HG02571 (cell line): ENCODE results near the gene PLCL1.

Experiments
- ATAC-seq: cut with Tn5 transposase; IDR thresholded peaks from one replicate; pipeline ENCODE4 v1.9.1; 2021; ENCODE audit warnings: mild to moderate bottlenecking, moderate library complexity; ENCODE audit not compliant: unreplicated experiment

Gene PLCL1

GRCh38 chr2:197852108-197852507 is 47.7 kb downstream of the PLCL1 start:
- no peak for ATAC-seq

- ATAC-seq = no peak
Observed at GRCh38 chr2:197853549-197853948, 49.2 kb downstream of the PLCL1 start.

- no peak for ATAC-seq
Observed at GRCh38 chr2:197857476-197858107, 53.2 kb downstream of the PLCL1 start.

- no peak for ATAC-seq
Observed at GRCh38 chr2:197858607-197859140, 54.3 kb downstream of the PLCL1 start.

GRCh38 chr2:197862246-197862955 is 58.0 kb downstream of the PLCL1 start:
- ATAC-seq = no peak

- no peak for ATAC-seq
Observed at GRCh38 chr2:197863744-197864143, 59.4 kb downstream of the PLCL1 start.

- no peak for ATAC-seq
Observed at GRCh38 chr2:197866455-197866854, 62.1 kb downstream of the PLCL1 start.

- no peak for ATAC-seq
Observed at GRCh38 chr2:197867033-197867432, 62.6 kb downstream of the PLCL1 start.

- no peak for ATAC-seq
Observed at GRCh38 chr2:197867624-197868023, 63.2 kb downstream of the PLCL1 start.

- no peak for ATAC-seq
Observed at GRCh38 chr2:197868206-197868605, 63.8 kb downstream of the PLCL1 start.

GRCh38 chr2:197869041-197869440 is 64.6 kb downstream of the PLCL1 start:
- no peak for ATAC-seq

- no peak for ATAC-seq
Observed at GRCh38 chr2:197869501-197870111, 65.2 kb downstream of the PLCL1 start.

- no peak for ATAC-seq
Observed at GRCh38 chr2:197870137-197870536, 65.7 kb downstream of the PLCL1 start.

GRCh38 chr2:197871780-197872456 is 67.5 kb downstream of the PLCL1 start:
- no peak for ATAC-seq

- no peak for ATAC-seq
Observed at GRCh38 chr2:197873293-197873701, 68.9 kb downstream of the PLCL1 start.

GRCh38 chr2:197875763-197876162 is 71.4 kb downstream of the PLCL1 start:
- ATAC-seq = no peak

- no peak for ATAC-seq
Observed at GRCh38 chr2:197876524-197876923, 72.1 kb downstream of the PLCL1 start.

- no peak for ATAC-seq
Observed at GRCh38 chr2:197877038-197877437, 72.6 kb downstream of the PLCL1 start.

- no peak for ATAC-seq
Observed at GRCh38 chr2:197878792-197879191, 74.4 kb downstream of the PLCL1 start.

GRCh38 chr2:197879812-197880408 is 75.5 kb downstream of the PLCL1 start:
- ATAC-seq = no peak
